Mammary epithelial cell (primary cell): ENCODE measurements around the gene CMSS1.

Experiments used
- EZH2 ChIP-seq: IDR thresholded peaks from 2 replicates; pipeline ENCODE4 v1.6.1; 2012; ENCODE audit warnings: low read length, inconsistent platforms, borderline replicate concordance
- TF ChIP-seq, protein P1 (sequence below), 2 donors: IDR thresholded peaks in 1 of 2; conservative IDR thresholded peaks in 1 of 2; 2 replicates each; pipeline ENCODE4 v1.5.1; 2011 to 2012; ENCODE audit warnings: inconsistent platforms in 2 of 2, low read length in 2 of 2, mild to moderate bottlenecking in 2 of 2, control low read depth in 1 of 2, low read depth in 1 of 2; ENCODE audit not compliant: insufficient read depth in 1 of 2; ENCODE audit errors: extremely low read depth in 1 of 2

DNA sequence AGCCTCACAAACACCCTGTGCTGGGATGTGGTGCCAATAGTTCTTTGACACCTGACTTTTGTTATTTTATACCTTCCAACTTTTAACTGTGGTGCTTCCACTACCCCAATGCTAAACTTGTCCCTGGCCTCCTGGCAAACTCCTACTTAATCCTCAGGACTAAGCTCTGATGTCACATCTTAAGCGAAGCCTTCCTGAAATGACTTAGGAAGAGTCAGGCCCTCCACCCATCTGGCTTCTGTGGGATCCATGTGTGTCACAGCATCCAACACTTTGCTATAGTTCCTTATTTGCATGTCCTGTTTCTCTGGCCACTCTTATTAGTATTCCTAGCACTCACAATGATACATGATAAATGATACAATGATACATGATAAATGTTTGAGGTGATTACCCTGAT, 163.5 kb downstream of the CMSS1 start:
- TF ChIP-seq, protein P1, sequence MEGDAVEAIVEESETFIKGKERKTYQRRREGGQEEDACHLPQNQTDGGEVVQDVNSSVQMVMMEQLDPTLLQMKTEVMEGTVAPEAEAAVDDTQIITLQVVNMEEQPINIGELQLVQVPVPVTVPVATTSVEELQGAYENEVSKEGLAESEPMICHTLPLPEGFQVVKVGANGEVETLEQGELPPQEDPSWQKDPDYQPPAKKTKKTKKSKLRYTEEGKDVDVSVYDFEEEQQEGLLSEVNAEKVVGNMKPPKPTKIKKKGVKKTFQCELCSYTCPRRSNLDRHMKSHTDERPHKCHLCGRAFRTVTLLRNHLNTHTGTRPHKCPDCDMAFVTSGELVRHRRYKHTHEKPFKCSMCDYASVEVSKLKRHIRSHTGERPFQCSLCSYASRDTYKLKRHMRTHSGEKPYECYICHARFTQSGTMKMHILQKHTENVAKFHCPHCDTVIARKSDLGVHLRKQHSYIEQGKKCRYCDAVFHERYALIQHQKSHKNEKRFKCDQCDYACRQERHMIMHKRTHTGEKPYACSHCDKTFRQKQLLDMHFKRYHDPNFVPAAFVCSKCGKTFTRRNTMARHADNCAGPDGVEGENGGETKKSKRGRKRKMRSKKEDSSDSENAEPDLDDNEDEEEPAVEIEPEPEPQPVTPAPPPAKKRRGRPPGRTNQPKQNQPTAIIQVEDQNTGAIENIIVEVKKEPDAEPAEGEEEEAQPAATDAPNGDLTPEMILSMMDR (conservative IDR thresholded peaks at IDR 0.05 in 1 of 2, IDR thresholded peaks at IDR 0.05 in 1 of 2; ENCODE audit: extremely low read depth in 1 of 2, insufficient read depth in 1 of 2, low read depth in 1 of 2, low read length in 2 of 2) = no peak
- TF ChIP-seq EZH2 = no peak
